DND-41 (cell line): ENCODE measurements around the gene A2M.

Experiments used
- ATAC-seq: fragments of 200-7000 bp; cut with Tn5 transposase; 3 replicates; pipeline ENCODE4 v1.9.1; 2021; ENCODE audit warnings: low read depth; ENCODE audit not compliant: insufficient read depth
- DNase-seq: peaks from one replicate; pipeline ENCODE4 v3.0.0-alpha.2; 2020
- H2AFZ ChIP-seq: 2 replicates; pipeline ENCODE4 v1.6.0; 2012; ENCODE audit warnings: low read depth, low read length
- H3K27ac ChIP-seq: 2 replicates; pipeline ENCODE4 v1.5.1; 2012; ENCODE audit warnings: low read length, inconsistent platforms
- H3K27me3 ChIP-seq: fragments of 200-600 bp; sonication (generic); 2 replicates; pipeline ENCODE4 v1.6.0; 2012; ENCODE audit warnings: low read length, mild to moderate bottlenecking, inconsistent platforms; ENCODE audit not compliant: insufficient read depth, poor library complexity
- H3K36me3 ChIP-seq: 2 replicates; pipeline ENCODE4 v1.5.1; 2012; ENCODE audit warnings: low read length, inconsistent platforms; ENCODE audit not compliant: insufficient read depth
- H3K4me1 ChIP-seq: 2 replicates; pipeline ENCODE4 v1.5.1; 2012; ENCODE audit warnings: mild to moderate bottlenecking, low read length; ENCODE audit not compliant: insufficient read depth
- H3K4me2 ChIP-seq: 2 replicates; pipeline ENCODE4 v1.6.0; 2012; ENCODE audit warnings: mild to moderate bottlenecking, moderate library complexity, low read length, inconsistent platforms; ENCODE audit not compliant: insufficient read depth
- H3K4me3 ChIP-seq, 2 experiments: fragments of 200-600 bp in 1 of 2; shearing (Covaris generic) in 1 of 2; 2 replicates each; pipeline ENCODE4 v1.5.1; 2012 to 2016; ENCODE audit warnings: inconsistent platforms in 2 of 2, low read length in 2 of 2, mild to moderate bottlenecking in 2 of 2, low read depth in 1 of 2, moderate library complexity in 1 of 2
- H3K79me2 ChIP-seq: 2 replicates; pipeline ENCODE4 v1.6.0; 2012; ENCODE audit warnings: low read length, inconsistent platforms; ENCODE audit not compliant: insufficient read depth
- H3K9ac ChIP-seq: 2 replicates; pipeline ENCODE4 v1.6.0; 2012; ENCODE audit warnings: low read depth, mild to moderate bottlenecking, inconsistent platforms, low read length, moderate library complexity
- H3K9me3 ChIP-seq: 2 replicates; pipeline ENCODE4 v1.5.1; 2012; ENCODE audit warnings: low read length, moderate library complexity, mild to moderate bottlenecking, inconsistent platforms; ENCODE audit not compliant: insufficient read depth, severe bottlenecking
- H4K20me1 ChIP-seq: 2 replicates; pipeline ENCODE4 v1.6.0; 2012; ENCODE audit warnings: low read length; ENCODE audit not compliant: insufficient read depth
- EZH2 ChIP-seq: IDR thresholded peaks from 3 replicates; pipeline ENCODE4 v1.6.1; 2012; ENCODE audit warnings: borderline replicate concordance, low read depth, mild to moderate bottlenecking, moderate library complexity, low read length, inconsistent platforms; ENCODE audit not compliant: severe bottlenecking
- TF ChIP-seq, protein P1 (sequence below): IDR thresholded peaks from 2 replicates; pipeline ENCODE4 v1.5.1; 2012; ENCODE audit warnings: borderline replicate concordance, low read length, moderate library complexity, mild to moderate bottlenecking; ENCODE audit not compliant: poor library complexity, severe bottlenecking; ENCODE audit errors: extremely low read depth

Gene A2M

GRCh38 chr12:9127936-9128663 lies 12.4 kb upstream of the A2M start:
- H3K27ac ChIP-seq: no peak overlapping the region
- no peaks in the 10 kb centered on the region for H3K9me3 ChIP-seq
- no peak overlapping the region for H3K9ac ChIP-seq
- no peaks in the 10 kb centered on the region for H3K36me3 ChIP-seq
- no peaks in the 10 kb centered on the region for H3K79me2 ChIP-seq
- H3K4me2 ChIP-seq: no peak overlapping the region
- no peaks in the 10 kb centered on the region for H3K4me1 ChIP-seq
- ATAC-seq (no peak), DNase-seq (no peak)
- H2AFZ ChIP-seq: no peak overlapping the region
- H3K27me3 ChIP-seq: no peaks in the 10 kb centered on the region
- no peak overlapping the region for H3K4me3 ChIP-seq
- no peaks in the 10 kb centered on the region for H4K20me1 ChIP-seq
- TF ChIP-seq, protein P1, sequence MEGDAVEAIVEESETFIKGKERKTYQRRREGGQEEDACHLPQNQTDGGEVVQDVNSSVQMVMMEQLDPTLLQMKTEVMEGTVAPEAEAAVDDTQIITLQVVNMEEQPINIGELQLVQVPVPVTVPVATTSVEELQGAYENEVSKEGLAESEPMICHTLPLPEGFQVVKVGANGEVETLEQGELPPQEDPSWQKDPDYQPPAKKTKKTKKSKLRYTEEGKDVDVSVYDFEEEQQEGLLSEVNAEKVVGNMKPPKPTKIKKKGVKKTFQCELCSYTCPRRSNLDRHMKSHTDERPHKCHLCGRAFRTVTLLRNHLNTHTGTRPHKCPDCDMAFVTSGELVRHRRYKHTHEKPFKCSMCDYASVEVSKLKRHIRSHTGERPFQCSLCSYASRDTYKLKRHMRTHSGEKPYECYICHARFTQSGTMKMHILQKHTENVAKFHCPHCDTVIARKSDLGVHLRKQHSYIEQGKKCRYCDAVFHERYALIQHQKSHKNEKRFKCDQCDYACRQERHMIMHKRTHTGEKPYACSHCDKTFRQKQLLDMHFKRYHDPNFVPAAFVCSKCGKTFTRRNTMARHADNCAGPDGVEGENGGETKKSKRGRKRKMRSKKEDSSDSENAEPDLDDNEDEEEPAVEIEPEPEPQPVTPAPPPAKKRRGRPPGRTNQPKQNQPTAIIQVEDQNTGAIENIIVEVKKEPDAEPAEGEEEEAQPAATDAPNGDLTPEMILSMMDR: no peak
- no peak for TF ChIP-seq EZH2

- Histone ChIP-seq H3K4me2 (no peak overlapping the region), H3K79me2 (no peaks in the 10 kb centered on the region), H4K20me1 (no peaks in the 10 kb centered on the region), H3K9me3 (no peaks in the 10 kb centered on the region), H3K4me1 (no peaks in the 10 kb centered on the region), H3K36me3 (no peaks in the 10 kb centered on the region), H3K27ac (no peak overlapping the region), H3K27me3 (no peaks in the 10 kb centered on the region), H2AFZ (no peak overlapping the region), H3K4me3 (no peak overlapping the region), H3K9ac (no peak overlapping the region)
- ATAC-seq: no peak
- no peak for TF ChIP-seq EZH2
- TF ChIP-seq, protein P1: no peak
- no peak for DNase-seq
Measured at GRCh38 chr12:9127484-9127883, 11.8 kb upstream of the A2M start.

- no peaks in the 10 kb centered on the region for H4K20me1 ChIP-seq
- no peaks in the 10 kb centered on the region for H3K79me2 ChIP-seq
- H3K4me1 ChIP-seq: no peaks in the 10 kb centered on the region
- ATAC-seq (no peak), DNase-seq (no peak)
- no peaks in the 10 kb centered on the region for H3K36me3 ChIP-seq
- no peak overlapping the region for H3K4me2 ChIP-seq
- H3K9ac ChIP-seq: no peak overlapping the region
- H3K4me3 ChIP-seq: no peak overlapping the region
- no peak overlapping the region for H3K27ac ChIP-seq
- no peaks in the 10 kb centered on the region for H3K9me3 ChIP-seq
- no peak for TF ChIP-seq EZH2
- no peak overlapping the region for H2AFZ ChIP-seq
- peaks cover 14% of the 10 kb centered on the region for H3K27me3 ChIP-seq
Measured at GRCh38 chr12:9124383-9125031, 8.8 kb upstream of the A2M start.

DNA sequence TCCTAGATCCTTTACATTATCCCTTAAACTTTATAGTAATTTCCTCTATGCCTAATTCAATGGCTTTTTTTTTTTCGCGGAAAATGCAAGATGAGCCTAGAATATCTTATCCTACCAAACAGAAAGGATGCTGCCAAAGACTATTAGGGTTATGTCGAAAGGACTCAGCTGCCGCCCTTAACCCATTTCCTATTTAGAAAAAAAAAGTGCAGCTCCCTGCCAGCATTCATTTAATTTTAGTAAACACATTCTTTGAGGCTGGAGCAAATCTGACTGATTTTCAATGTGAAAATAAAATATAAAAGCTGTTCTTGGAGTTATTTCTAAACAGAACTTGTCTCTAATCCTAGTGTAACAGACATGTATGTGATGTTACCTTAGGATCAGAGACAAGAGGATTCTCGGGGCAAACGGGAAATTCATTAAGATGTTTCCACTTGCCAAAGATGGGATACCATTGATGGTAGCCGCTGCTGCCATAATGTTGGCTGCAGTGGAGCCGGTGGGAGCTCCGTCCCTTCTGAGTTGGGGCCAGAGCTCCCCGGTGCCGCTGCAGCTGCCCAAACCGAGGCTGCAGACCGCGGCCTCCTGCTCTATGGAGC lies 8.2 kb upstream of the A2M start:
- no peak overlapping the region for H3K4me2 ChIP-seq
- TF ChIP-seq EZH2: no peak
- TF ChIP-seq, protein P1: no peak

More for the DNA sequence above, 8.2 kb upstream of the A2M start:
- H3K4me1 ChIP-seq: no peaks in the 10 kb centered on the region
- no peaks in the 10 kb centered on the region for H4K20me1 ChIP-seq
- no peak overlapping the region for H3K27ac ChIP-seq
- H2AFZ ChIP-seq: no peak overlapping the region
- no peaks in the 10 kb centered on the region for H3K79me2 ChIP-seq
- H3K27me3 ChIP-seq: peaks cover 14% of the 10 kb centered on the region
- no peak overlapping the region for H3K4me3 ChIP-seq
- no peaks in the 10 kb centered on the region for H3K36me3 ChIP-seq
- no peaks in the 10 kb centered on the region for H3K9me3 ChIP-seq
- H3K9ac ChIP-seq: no peak overlapping the region
- DNase-seq: no peak
- ATAC-seq: no peak
